ENCODE data around the gene CPEB1.
A peak's percentile ranks its signal among the peaks of the same experiment; 100 is the strongest.

The CPEB1 gene

DNA sequence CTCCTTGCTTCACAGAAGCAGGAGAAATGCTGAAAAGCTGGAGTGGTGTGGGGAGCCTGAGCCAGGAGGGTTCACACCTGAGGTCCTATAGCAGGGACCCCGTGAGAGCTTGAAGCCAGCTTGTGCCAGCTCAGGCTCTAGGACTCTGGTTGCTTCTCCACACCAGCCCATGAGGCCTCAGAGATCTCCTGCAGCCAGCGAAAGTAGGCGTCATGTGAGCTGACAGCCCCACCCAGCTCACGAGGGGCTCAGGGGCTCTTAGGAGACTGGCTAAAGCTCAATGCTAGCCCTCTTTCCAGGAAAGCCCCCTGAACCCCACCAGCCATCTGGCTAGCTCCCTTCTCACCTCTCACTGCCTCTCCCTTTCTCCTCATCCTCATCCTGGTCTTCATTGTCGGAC is 16.9 kb upstream of the CPEB1 start:
- Histone ChIP-seq H3K27me3 (ENCODE audit: control insufficient read depth, insufficient read depth, low read length) (peaks cover 19% of the 10 kb centered on the region), H3K9me3 (ENCODE audit: control insufficient read depth, insufficient read depth, low read length) (no peaks in the 10 kb centered on the region), H3K4me3 (ENCODE audit: low read depth, low read length) (no peak overlapping the region), H3K4me1 (ENCODE audit: control insufficient read depth, insufficient read depth, low read length) (no peaks in the 10 kb centered on the region), H3K9ac (ENCODE audit: low read depth, low read length) (no peak overlapping the region), H3K36me3 (ENCODE audit: control insufficient read depth, insufficient read depth, low read length) (no peaks in the 10 kb centered on the region)

DNA sequence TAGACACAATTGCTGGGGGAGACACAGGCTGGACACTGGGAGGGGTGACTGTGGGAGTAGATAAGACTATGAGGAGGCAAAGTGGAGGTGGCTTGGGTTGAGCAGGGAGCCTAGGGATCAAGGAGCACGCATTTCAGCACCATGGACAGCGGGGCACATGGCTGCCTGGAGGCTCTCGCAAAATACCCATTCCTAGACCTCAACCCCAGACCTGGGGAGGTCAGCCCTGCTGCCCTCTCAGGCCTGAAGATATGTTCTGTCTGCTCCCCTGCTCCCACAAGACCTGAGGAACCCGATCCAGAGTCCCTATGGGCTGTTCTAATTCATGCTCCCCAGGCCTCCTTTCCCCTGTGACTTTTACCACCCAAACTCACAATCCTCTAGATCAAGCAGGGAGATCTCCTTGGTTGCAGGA is 16.0 kb upstream of the CPEB1 start:
- H3K4me1 ChIP-seq (ENCODE audit: control insufficient read depth, insufficient read depth, low read length), result no peaks in the 10 kb centered on the region
- no peak overlapping the region for H3K9ac ChIP-seq (ENCODE audit: low read depth, low read length)
- peaks cover 19% of the 10 kb centered on the region for H3K27me3 ChIP-seq (ENCODE audit: control insufficient read depth, insufficient read depth, low read length)
- H3K36me3 ChIP-seq (ENCODE audit: control insufficient read depth, insufficient read depth, low read length), result no peaks in the 10 kb centered on the region
- H3K4me3 ChIP-seq (ENCODE audit: low read depth, low read length), result no peak overlapping the region
- H3K9me3 ChIP-seq (ENCODE audit: control insufficient read depth, insufficient read depth, low read length), result no peaks in the 10 kb centered on the region

DNA sequence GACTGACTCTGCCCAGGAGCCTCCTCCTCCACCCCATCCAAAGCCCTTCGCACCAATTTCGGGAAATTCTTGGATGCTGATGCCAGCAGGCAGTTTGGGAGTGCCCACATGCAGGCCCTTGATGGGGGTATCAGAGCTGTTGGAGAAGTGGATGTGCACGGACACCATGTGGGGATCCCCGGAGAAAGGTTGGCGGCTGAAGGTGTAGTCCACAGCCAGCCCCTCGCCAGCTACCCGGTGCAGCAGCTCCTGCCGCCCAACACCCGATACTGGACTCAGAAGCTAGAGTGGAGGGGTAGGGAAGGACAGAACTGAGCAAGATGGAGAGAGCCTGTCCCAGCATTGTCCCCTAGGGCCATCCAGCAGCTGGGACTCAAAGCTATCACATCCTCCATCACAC is 15.5 kb upstream of the CPEB1 start:
- Histone ChIP-seq H3K36me3 (ENCODE audit: control insufficient read depth, insufficient read depth, low read length) (no peaks in the 10 kb centered on the region), H3K9me3 (ENCODE audit: control insufficient read depth, insufficient read depth, low read length) (no peaks in the 10 kb centered on the region), H3K27me3 (ENCODE audit: control insufficient read depth, insufficient read depth, low read length) (peaks cover 19% of the 10 kb centered on the region), H3K9ac (ENCODE audit: low read depth, low read length) (no peak overlapping the region), H3K4me1 (ENCODE audit: control insufficient read depth, insufficient read depth, low read length) (no peaks in the 10 kb centered on the region), H3K4me3 (ENCODE audit: low read depth, low read length) (no peak overlapping the region)

DNA sequence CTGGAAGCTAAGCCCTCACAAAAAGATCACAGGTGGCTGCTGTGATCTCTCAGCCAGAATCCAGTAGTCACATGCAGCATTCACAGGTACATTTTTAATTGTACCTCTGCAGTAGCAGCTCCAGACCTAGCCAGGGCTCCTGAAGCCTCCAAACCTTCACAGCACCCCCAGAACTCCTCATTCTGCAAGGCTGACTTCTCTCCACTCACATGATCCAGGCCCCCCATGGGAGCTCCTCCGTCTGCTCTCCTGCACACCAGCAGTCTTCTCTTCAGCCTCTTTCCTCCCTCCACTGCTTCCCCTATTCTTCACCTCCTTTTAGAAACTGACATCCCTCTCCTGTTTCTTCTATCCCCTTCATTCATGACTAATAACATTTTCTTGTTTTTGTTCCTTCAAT is 13.2 kb upstream of the CPEB1 start:
- no peaks in the 10 kb centered on the region for H3K4me1 ChIP-seq (ENCODE audit: control insufficient read depth, insufficient read depth, low read length)
- no peaks in the 10 kb centered on the region for H3K36me3 ChIP-seq (ENCODE audit: control insufficient read depth, insufficient read depth, low read length)
- no peak overlapping the region for H3K4me3 ChIP-seq (ENCODE audit: low read depth, low read length)
- H3K9me3 ChIP-seq (ENCODE audit: control insufficient read depth, insufficient read depth, low read length), result no peaks in the 10 kb centered on the region
- H3K9ac ChIP-seq (ENCODE audit: low read depth, low read length), result no peak overlapping the region
- peaks cover 19% of the 10 kb centered on the region for H3K27me3 ChIP-seq (ENCODE audit: control insufficient read depth, insufficient read depth, low read length)

DNA sequence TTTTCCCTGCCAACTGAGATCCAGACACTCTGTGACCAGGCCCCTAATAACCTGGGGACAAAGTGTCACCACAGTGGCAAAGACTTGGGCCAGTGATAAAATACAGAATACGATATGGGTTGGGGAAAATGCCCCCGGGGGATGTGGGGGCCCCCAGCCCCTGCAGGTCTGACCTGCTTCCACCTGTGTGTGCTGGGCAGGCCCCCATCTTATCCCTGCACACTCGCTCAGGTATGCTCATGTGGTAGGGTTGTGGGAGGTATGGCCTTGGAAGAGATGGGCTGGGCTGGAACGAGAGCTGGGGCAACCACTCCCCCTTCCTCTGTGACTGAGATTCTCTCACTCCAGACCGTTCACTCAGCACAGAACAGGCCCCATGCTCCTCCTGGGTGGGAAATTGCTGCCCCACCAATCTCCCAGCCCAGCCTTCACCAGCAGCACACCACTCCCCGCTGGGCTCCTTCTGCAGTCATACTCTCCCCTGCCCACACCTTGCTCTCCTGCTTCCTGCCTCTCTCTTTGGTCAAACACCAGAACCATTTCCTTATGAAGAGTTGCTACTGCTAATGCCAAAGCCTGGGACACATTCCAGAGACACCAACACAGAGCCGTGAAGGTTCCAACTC is 9.6 kb upstream of the CPEB1 start:
- no peaks in the 10 kb centered on the region for H3K4me1 ChIP-seq (ENCODE audit: control insufficient read depth, insufficient read depth, low read length)
- H3K9me3 ChIP-seq (ENCODE audit: control insufficient read depth, insufficient read depth, low read length), result no peaks in the 10 kb centered on the region
- peaks cover 2% of the 10 kb centered on the region for H3K27me3 ChIP-seq (ENCODE audit: control insufficient read depth, insufficient read depth, low read length)
- H3K4me3 ChIP-seq (ENCODE audit: low read depth, low read length), result no peak overlapping the region
- no peaks in the 10 kb centered on the region for H3K36me3 ChIP-seq (ENCODE audit: control insufficient read depth, insufficient read depth, low read length)
- no peak overlapping the region for H3K9ac ChIP-seq (ENCODE audit: low read depth, low read length)

DNA sequence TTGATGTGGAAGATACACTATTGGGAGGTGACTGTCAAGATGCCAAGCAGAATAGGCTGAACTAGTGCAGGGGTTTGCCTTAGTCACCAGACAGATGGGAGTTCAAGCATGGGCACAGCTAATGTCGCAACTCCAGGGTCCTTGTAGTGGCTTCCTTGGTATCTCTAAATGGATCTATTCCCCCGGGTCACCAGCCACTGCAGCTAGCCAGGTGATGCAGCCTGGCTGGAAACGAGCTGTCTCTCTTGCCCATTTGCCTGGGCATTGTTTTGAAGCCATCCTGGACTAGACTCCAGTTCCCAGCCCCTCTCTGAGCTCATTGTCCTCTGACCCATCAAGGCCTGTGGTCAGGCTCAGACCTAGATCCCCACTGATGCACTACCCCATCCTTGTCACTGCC is 8.4 kb upstream of the CPEB1 start:
- no peaks in the 10 kb centered on the region for H3K9me3 ChIP-seq (ENCODE audit: control insufficient read depth, insufficient read depth, low read length)
- H3K36me3 ChIP-seq (ENCODE audit: control insufficient read depth, insufficient read depth, low read length), result no peaks in the 10 kb centered on the region
- H3K9ac ChIP-seq (ENCODE audit: low read depth, low read length), result no peak overlapping the region
- no peaks in the 10 kb centered on the region for H3K4me1 ChIP-seq (ENCODE audit: control insufficient read depth, insufficient read depth, low read length)
- H3K4me3 ChIP-seq (ENCODE audit: low read depth, low read length), result no peak overlapping the region
- peaks cover 5% of the 10 kb centered on the region for H3K27me3 ChIP-seq (ENCODE audit: control insufficient read depth, insufficient read depth, low read length)

DNA sequence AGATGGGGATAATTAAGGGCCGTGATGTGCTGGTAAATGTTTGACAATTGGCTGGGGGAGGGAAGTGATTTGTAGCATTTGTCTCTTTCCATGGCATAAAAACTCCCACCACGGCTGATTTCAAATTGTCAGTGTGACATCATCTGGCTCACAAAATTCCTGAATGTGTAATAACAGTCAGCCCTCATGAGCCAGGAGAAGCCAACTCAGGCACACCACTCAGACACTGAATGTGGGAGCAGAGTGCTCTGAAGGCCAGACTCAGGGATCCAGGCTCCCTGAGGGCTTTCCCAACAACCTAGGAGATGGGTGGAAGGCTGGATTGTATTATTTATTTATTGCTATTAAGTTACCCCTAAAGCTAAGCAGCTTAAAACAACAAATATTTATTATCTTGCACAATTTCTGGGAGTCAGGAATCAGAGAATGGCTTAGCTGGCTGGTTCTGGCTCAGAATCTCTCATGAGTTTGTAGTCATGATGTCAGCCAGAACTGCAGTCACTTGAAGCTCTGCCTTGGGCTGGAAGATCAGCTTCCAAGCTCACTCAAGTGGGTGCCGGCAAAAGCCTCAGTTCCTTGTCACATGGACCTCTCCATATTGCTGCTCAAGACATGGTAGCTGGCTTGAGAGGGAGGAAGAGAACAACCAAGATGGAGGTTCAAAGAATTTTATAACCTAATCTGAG is 6.5 kb upstream of the CPEB1 start:
- Histone ChIP-seq H3K4me3 (ENCODE audit: low read depth, low read length) (no peak overlapping the region), H3K9me3 (ENCODE audit: control insufficient read depth, insufficient read depth, low read length) (no peaks in the 10 kb centered on the region), H3K36me3 (ENCODE audit: control insufficient read depth, insufficient read depth, low read length) (no peaks in the 10 kb centered on the region), H3K4me1 (ENCODE audit: control insufficient read depth, insufficient read depth, low read length) (no peaks in the 10 kb centered on the region), H3K9ac (ENCODE audit: low read depth, low read length) (no peak overlapping the region), H3K27me3 (ENCODE audit: control insufficient read depth, insufficient read depth, low read length) (peaks cover 24% of the 10 kb centered on the region)

DNA sequence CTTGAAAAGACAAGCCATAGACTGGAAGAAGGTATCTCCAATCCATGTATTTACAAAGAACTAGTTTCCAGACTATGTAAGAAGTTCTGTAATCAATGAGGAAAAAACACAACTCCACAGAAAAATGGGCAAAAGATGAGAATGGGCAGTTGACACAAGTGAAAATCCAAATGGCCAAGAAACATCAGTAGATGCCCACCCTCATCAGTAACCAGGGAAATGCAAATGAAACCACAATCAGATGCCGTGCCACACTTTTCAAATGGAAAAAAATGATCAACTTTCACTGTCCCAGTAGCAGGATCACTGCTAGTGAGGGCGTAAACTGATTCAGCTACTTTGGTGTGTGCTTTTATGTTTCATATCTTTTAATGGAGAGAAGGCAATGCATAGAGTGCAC is 4.5 kb upstream of the CPEB1 start:
- Histone ChIP-seq H3K4me3 (ENCODE audit: low read depth, low read length) (no peak overlapping the region), H3K36me3 (ENCODE audit: control insufficient read depth, insufficient read depth, low read length) (no peaks in the 10 kb centered on the region), H3K9ac (ENCODE audit: low read depth, low read length) (no peak overlapping the region), H3K9me3 (ENCODE audit: control insufficient read depth, insufficient read depth, low read length) (no peaks in the 10 kb centered on the region), H3K4me1 (ENCODE audit: control insufficient read depth, insufficient read depth, low read length) (no peaks in the 10 kb centered on the region), H3K27me3 (ENCODE audit: control insufficient read depth, insufficient read depth, low read length) (peaks cover 35% of the 10 kb centered on the region)

DNA sequence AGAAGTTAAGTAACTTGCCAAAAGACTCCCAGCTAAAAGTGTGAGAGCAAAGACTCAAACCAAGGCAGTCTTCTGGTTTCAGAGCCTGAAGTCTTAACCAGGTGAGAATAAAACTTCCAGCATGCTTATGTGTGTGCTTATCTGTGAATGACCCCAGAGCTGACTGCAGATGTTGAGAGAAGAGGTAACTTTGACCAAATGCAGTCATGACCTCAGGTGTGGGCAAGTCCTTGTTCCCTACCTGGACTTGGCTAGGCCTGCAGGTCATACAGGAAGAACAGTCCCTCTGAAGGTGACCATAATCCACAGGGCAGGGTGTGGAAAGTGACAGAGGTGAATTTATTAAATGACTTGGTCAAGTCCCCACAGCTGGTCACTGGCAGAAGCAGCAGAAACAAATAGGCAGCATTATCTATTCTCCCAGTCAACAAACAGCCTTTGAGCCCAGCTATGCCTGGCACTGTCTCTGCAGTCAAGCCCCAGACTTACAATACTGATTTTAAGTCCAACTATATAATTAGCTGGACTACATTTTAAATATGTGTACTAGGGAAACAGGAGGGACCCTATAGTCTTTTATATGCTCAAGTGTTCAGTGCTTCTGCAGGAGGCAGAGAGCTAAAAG is 3.0 kb upstream of the CPEB1 start:
- no peaks in the 10 kb centered on the region for H3K36me3 ChIP-seq (ENCODE audit: control insufficient read depth, insufficient read depth, low read length)
- H3K9ac ChIP-seq (ENCODE audit: low read depth, low read length), result no peak overlapping the region
- no peak overlapping the region for H3K4me3 ChIP-seq (ENCODE audit: low read depth, low read length)
- peaks cover 48% of the 10 kb centered on the region for H3K27me3 ChIP-seq (ENCODE audit: control insufficient read depth, insufficient read depth, low read length)
- H3K4me1 ChIP-seq (ENCODE audit: control insufficient read depth, insufficient read depth, low read length), result no peaks in the 10 kb centered on the region
- no peaks in the 10 kb centered on the region for H3K9me3 ChIP-seq (ENCODE audit: control insufficient read depth, insufficient read depth, low read length)

DNA sequence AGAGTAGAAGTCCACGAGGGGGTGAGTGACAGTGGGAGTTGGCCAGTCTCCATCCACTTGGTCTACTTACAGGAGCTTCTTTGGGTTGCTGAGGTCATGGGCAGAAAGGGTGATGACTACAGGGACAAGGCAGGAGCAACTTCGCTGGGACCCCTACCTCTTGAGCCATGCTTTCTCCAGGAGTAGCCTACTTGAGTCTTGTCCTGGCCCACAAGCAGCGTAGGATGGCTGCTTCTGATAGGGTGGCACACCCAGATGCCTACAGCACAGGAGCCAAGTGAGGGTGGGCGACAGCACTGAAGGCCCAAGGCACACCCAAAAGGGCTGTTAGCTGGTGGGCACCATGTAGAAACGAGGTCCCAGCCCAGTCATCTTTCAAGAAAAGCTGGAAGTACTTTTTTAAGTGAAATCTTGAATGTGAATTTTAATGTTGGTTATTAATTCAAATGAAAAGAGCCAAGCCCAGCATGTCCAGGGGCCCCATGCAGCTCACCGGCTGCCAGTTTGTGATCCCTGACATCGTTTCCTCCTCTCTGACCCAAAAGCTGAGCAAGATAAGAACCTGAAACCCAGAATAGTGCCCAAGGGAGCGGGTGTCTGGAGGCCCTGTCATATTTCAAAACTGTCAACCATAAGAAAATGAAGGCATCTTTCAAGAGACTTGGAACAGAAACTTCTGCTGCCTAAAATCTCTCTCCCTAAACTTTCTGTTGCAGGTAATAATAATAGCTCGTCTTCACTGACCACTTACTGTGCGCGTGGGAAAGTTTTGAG is 2.2 kb upstream of the CPEB1 start:
- Histone ChIP-seq H3K4me3 (ENCODE audit: low read depth, low read length) (no peak overlapping the region), H3K36me3 (ENCODE audit: control insufficient read depth, insufficient read depth, low read length) (no peaks in the 10 kb centered on the region), H3K9me3 (ENCODE audit: control insufficient read depth, insufficient read depth, low read length) (no peaks in the 10 kb centered on the region), H3K27me3 (ENCODE audit: control insufficient read depth, insufficient read depth, low read length) (peaks cover 52% of the 10 kb centered on the region), H3K4me1 (ENCODE audit: control insufficient read depth, insufficient read depth, low read length) (no peaks in the 10 kb centered on the region), H3K9ac (ENCODE audit: low read depth, low read length) (no peak overlapping the region)

DNA sequence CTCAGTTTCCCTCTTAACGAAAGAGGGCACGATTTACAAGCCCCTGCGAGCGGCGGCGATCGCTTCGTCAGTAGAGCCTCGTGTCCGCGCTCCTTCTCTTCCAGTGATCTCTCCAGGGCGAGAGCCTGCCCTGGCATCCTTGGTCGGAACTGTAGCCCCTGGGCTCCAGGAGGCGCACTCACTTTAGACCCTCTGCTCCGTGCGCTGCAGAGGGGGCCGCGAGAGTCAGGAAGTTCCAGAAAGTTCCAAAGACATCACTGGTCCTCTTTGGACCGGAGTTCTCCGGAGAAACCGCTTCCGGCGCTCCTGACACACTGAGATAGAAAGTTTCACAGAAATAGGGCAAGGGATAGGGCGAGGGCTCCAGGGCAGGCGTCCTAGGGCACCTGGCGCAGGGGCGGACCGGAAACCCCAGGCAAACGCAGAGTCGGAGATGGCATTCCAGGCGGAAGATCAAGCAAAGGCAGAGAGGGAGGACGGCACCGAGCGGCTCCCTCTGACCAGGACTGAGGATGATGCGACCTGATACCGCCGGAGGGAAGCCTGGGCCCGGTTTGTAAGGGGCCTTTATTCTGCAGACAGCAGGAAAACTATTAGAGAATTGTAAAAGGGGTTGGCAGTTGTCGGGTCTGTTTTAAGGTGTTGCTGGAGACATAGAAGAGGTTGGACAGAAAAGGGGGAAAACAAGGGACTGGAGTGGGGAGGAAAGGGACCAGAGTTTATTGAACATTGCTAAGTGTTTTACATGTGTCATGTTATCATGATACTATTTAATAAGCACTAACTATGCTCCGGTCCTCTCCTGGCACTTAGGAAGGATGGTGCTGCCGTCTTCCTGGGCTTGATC is 1.3 kb upstream of the CPEB1 start:
- H3K36me3 ChIP-seq (ENCODE audit: control insufficient read depth, insufficient read depth, low read length), result no peaks in the 10 kb centered on the region
- peaks cover 51% of the 10 kb centered on the region for H3K27me3 ChIP-seq (ENCODE audit: control insufficient read depth, insufficient read depth, low read length)
- H3K4me1 ChIP-seq (ENCODE audit: control insufficient read depth, insufficient read depth, low read length), result no peaks in the 10 kb centered on the region
- H3K9me3 ChIP-seq (ENCODE audit: control insufficient read depth, insufficient read depth, low read length), result no peaks in the 10 kb centered on the region
- peak overlapping the region; percentile 62 for H3K4me3 ChIP-seq (ENCODE audit: low read depth, low read length)
- H3K9ac ChIP-seq (ENCODE audit: low read depth, low read length), result no peak overlapping the region

Measured in iPS-15b (cell line).